Vagina (tissue), 2 donors: ENCODE results near the gene NT5DC2. TPM values are rescaled to one million over a fixed set of nuclear protein-coding genes. Genes with fewer than 3 reads are reported as not detected.
A peak's percentile ranks its signal among the peaks of the same experiment; 100 is the strongest.

Experiments used
- DNase-seq, 2 donors: peaks; one replicate each; pipeline ENCODE4 v3.0.0-alpha.2; 2017; ENCODE audit errors: extremely low spot score in 2 of 2
- H3K27ac ChIP-seq: fragments of 200-600 bp; sonication (generic); one replicate; pipeline ENCODE4 v1.5.1; 2019
- H3K27me3 ChIP-seq: fragments of 200-600 bp; sonication (generic); one replicate; pipeline ENCODE4 v1.5.1; 2019
- H3K36me3 ChIP-seq, 2 donors: fragments of 200-600 bp; sonication (generic); one replicate each; pipeline ENCODE4 v1.5.1; 2017 to 2019
- H3K4me1 ChIP-seq: fragments of 200-600 bp; sonication (generic); one replicate; pipeline ENCODE4 v1.5.1; 2019
- H3K4me3 ChIP-seq, 2 donors: fragments of 200-600 bp; sonication (generic); 1 replicate in 1 of 2; 2 replicates in 1 of 2; pipeline ENCODE4 v1.5.1; 2016 to 2019
- H3K9me3 ChIP-seq: fragments of 200-600 bp; sonication (generic); one replicate; pipeline ENCODE4 v1.5.1; 2019
- POLR2A ChIP-seq, 2 donors: fragments of 450-650 bp; IDR thresholded peaks; one replicate each; pipeline ENCODE4 v1.6.1; 2017; ENCODE audit warnings: antibody characterized with exemption in 2 of 2, mild to moderate bottlenecking in 2 of 2, moderate library complexity in 2 of 2
- POLR2AphosphoS5 ChIP-seq, 2 donors: sonication (generic); formaldehyde crosslinking; IDR thresholded peaks; one replicate each; pipeline ENCODE4 v1.9.0; 2017; ENCODE audit warnings: antibody characterized with exemption in 2 of 2, mild to moderate bottlenecking in 2 of 2, low read depth in 1 of 2; ENCODE audit not compliant: insufficient read depth in 1 of 2
- intact Hi-C: fragments of 100-400 bp; cut with DNase I; formaldehyde crosslinking; loops from one replicate; pipeline ENCODE4 v1.15.1; 2023
- total RNA-seq: library from RNA; depleted of rRNA; stranded (reverse); fragments of >200 nt; gene quantifications from one replicate; pipeline ENCODE4 v1.2.3, GENCODE V29; 2016
- TF ChIP-seq, protein P1 (sequence below), 3 experiments: fragments of 450-650 bp in 2 of 3; fragments of 200-600 bp in 1 of 3; sonication (generic) in 1 of 3; IDR thresholded peaks; one replicate each; pipeline ENCODE4 v1.5.1; 2017 to 2019; ENCODE audit warnings: antibody characterized with exemption in 3 of 3, mild to moderate bottlenecking in 2 of 3, moderate library complexity in 2 of 3

The NT5DC2 gene
- total RNA-seq, 1 donor from 2014 or later, result 63.3 TPM

GRCh38 chr3:52487788-52488691 lies 45.6 kb downstream of the NT5DC2 start:
- Histone ChIP-seq H3K27me3 (no peaks in the 10 kb centered on the region), H3K4me3 (no peak overlapping the region), H3K36me3 (peaks cover 0 to 78% of the 10 kb centered on the region in 2 donors), H3K9me3 (no peaks in the 10 kb centered on the region), H3K27ac (no peak overlapping the region), H3K4me1 (peaks cover 49% of the 10 kb centered on the region)
- intact Hi-C loops, result no loop called here
- DNase-seq, result no peak
- TF ChIP-seq POLR2A (IDR thresholded peaks at IDR 0.05) (no peak), POLR2AphosphoS5 (IDR thresholded peaks at IDR 0.05; ENCODE audit: insufficient read depth in 1 of 2, low read depth in 1 of 2) (no peak)
- TF ChIP-seq, protein P1, sequence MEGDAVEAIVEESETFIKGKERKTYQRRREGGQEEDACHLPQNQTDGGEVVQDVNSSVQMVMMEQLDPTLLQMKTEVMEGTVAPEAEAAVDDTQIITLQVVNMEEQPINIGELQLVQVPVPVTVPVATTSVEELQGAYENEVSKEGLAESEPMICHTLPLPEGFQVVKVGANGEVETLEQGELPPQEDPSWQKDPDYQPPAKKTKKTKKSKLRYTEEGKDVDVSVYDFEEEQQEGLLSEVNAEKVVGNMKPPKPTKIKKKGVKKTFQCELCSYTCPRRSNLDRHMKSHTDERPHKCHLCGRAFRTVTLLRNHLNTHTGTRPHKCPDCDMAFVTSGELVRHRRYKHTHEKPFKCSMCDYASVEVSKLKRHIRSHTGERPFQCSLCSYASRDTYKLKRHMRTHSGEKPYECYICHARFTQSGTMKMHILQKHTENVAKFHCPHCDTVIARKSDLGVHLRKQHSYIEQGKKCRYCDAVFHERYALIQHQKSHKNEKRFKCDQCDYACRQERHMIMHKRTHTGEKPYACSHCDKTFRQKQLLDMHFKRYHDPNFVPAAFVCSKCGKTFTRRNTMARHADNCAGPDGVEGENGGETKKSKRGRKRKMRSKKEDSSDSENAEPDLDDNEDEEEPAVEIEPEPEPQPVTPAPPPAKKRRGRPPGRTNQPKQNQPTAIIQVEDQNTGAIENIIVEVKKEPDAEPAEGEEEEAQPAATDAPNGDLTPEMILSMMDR (IDR thresholded peaks at IDR 0.05), result no peak

DNA sequence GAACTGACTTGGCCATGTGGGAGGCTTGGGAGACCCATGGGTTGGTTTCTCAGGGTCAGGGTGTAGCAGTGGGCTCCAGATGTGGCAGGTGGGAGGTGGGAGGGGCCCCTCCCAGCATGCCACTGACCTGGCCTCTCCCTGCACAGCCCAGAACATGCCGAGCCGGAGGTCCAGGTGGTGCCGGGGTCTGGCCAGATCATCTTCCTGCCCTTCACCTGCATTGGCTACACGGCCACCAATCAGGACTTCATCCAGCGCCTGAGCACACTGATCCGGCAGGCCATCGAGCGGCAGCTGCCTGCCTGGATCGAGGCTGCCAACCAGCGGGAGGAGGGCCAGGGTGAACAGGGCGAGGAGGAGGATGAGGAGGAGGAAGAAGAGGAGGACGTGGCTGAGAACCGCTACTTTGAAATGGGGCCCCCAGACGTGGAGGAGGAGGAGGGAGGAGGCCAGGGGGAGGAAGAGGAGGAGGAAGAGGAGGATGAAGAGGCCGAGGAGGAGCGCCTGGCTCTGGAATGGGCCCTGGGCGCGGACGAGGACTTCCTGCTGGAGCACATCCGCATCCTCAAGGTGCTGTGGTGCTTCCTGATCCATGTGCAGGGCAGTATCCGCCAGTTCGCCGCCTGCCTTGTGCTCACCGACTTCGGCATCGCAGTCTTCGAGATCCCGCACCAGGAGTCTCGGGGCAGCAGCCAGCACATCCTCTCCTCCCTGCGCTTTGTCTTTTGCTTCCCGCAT lies 46.4 kb downstream of the NT5DC2 start:
- intact Hi-C loops, result no loop called here
- peaks cover 56% of the 10 kb centered on the region for H3K4me1 ChIP-seq
- no peak for DNase-seq
- no peaks in the 10 kb centered on the region for H3K27me3 ChIP-seq
- peaks cover 0 to 78% of the 10 kb centered on the region in 2 donors for H3K36me3 ChIP-seq
- no peaks in the 10 kb centered on the region for H3K9me3 ChIP-seq
- H3K4me3 ChIP-seq, result no peak overlapping the region
- TF ChIP-seq, protein P1 (IDR thresholded peaks at IDR 0.05), result no peak
- TF ChIP-seq POLR2AphosphoS5 (IDR thresholded peaks at IDR 0.05; ENCODE audit: insufficient read depth in 1 of 2, low read depth in 1 of 2) (no peak), POLR2A (IDR thresholded peaks at IDR 0.05) (no peak)
- no peak overlapping the region for H3K27ac ChIP-seq

GRCh38 chr3:52484680-52485461 lies 48.8 kb downstream of the NT5DC2 start:
- H3K4me3 ChIP-seq, result no peak overlapping the region
- peaks cover 45% of the 10 kb centered on the region for H3K4me1 ChIP-seq
- no peaks in the 10 kb centered on the region for H3K27me3 ChIP-seq
- DNase-seq, result no peak
- H3K36me3 ChIP-seq, result peaks cover 0 to 76% of the 10 kb centered on the region in 2 donors
- intact Hi-C loops, result no loop called here
- peak in 1 of 2 donors; percentile 5 for TF ChIP-seq POLR2AphosphoS5 (IDR thresholded peaks at IDR 0.05; ENCODE audit: insufficient read depth in 1 of 2, low read depth in 1 of 2)
- TF ChIP-seq POLR2A (IDR thresholded peaks at IDR 0.05), result no peak
- TF ChIP-seq, protein P1 (IDR thresholded peaks at IDR 0.05), result no peak
- H3K9me3 ChIP-seq, result no peaks in the 10 kb centered on the region
- H3K27ac ChIP-seq, result peak overlapping the region; percentile 83

GRCh38 chr3:52483577-52484381 lies 49.9 kb downstream of the NT5DC2 start:
- H3K27ac ChIP-seq, result peak overlapping the region; percentile 83
- H3K27me3 ChIP-seq, result no peaks in the 10 kb centered on the region
- intact Hi-C loops, result no loop called here
- peaks cover 0 to 76% of the 10 kb centered on the region in 2 donors for H3K36me3 ChIP-seq
- no peak overlapping the region for H3K4me3 ChIP-seq
- TF ChIP-seq POLR2AphosphoS5 (IDR thresholded peaks at IDR 0.05; ENCODE audit: insufficient read depth in 1 of 2, low read depth in 1 of 2), result peak in 1 of 2 donors; percentile 7
- TF ChIP-seq POLR2A (IDR thresholded peaks at IDR 0.05), result no peak
- peaks cover 39% of the 10 kb centered on the region for H3K4me1 ChIP-seq
- no peaks in the 10 kb centered on the region for H3K9me3 ChIP-seq
- no peak for DNase-seq
